SU-DHL-6 (cell line): ENCODE results near the gene SOX4.

Experiments
- H2AFZ ChIP-seq: fragments of 200-600 bp; sonication (generic); 2 replicates; pipeline ENCODE4 v1.6.1; 2014; ENCODE audit warnings: low read depth, mild to moderate bottlenecking, moderate library complexity, mixed read lengths, antibody characterized with exemption, low read length; ENCODE audit not compliant: severe bottlenecking
- H3F3A ChIP-seq: fragments of 200-600 bp; shearing (Covaris generic); 2 replicates; pipeline ENCODE4 v1.6.0; 2016; ENCODE audit warnings: antibody characterized with exemption, mild to moderate bottlenecking; ENCODE audit not compliant: insufficient read depth
- H3K27ac ChIP-seq: fragments of 200-600 bp; sonication (generic); 2 replicates; pipeline ENCODE4 v1.5.1; 2016; ENCODE audit warnings: low read depth, mild to moderate bottlenecking, low read length, moderate library complexity, mixed read lengths
- H3K27me3 ChIP-seq: fragments of 200-600 bp; sonication (generic), shearing (Covaris generic); 2 replicates; pipeline ENCODE4 v1.6.0; 2014; ENCODE audit warnings: mild to moderate bottlenecking, low read length
- H3K36me3 ChIP-seq: fragments of 200-600 bp; sonication (generic); 2 replicates; pipeline ENCODE4 v1.6.1; 2014; ENCODE audit warnings: mild to moderate bottlenecking, low read length, mixed read lengths
- H3K4me2 ChIP-seq: fragments of 300-600, 200-600 bp; shearing (Covaris generic), sonication (generic); 2 replicates; pipeline ENCODE4 v1.6.0; 2014; ENCODE audit warnings: low read length, low read depth, mild to moderate bottlenecking; ENCODE audit not compliant: poor library complexity, severe bottlenecking
- H3K4me3 ChIP-seq: fragments of 200-600 bp; sonication (generic); 2 replicates; pipeline ENCODE4 v1.5.1; 2014; ENCODE audit warnings: antibody characterized with exemption, low read length, mild to moderate bottlenecking, mixed read lengths; ENCODE audit not compliant: insufficient read depth, poor library complexity, severe bottlenecking
- H3K79me2 ChIP-seq: fragments of 200-600 bp; sonication (generic); 2 replicates; pipeline ENCODE4 v1.6.1; 2014; ENCODE audit warnings: mild to moderate bottlenecking, low read length, moderate library complexity; ENCODE audit not compliant: insufficient read depth
- H3K9ac ChIP-seq: fragments of 200-600 bp; sonication (generic); 2 replicates; pipeline ENCODE4 v1.7.0; 2014; ENCODE audit warnings: mild to moderate bottlenecking, low read length
- H3K9me2 ChIP-seq: fragments of 200-600 bp; sonication (generic); replicated peaks from 2 replicates; pipeline ENCODE4 v1.6.1; 2014; ENCODE audit warnings: low read length; ENCODE audit not compliant: insufficient read depth
- H3K9me3 ChIP-seq: fragments of 200-600 bp; sonication (generic); 2 replicates; pipeline ENCODE4 v1.6.1; 2014; ENCODE audit warnings: low read length, mixed read lengths; ENCODE audit not compliant: insufficient read depth
- H4K20me1 ChIP-seq: fragments of 200-600 bp; sonication (generic); 2 replicates; pipeline ENCODE4 v1.6.1; 2014; ENCODE audit warnings: low read depth, mild to moderate bottlenecking, antibody characterized with exemption, low read length, moderate library complexity, mixed read lengths
- EZH2phosphoT487 ChIP-seq: fragments of 200-600 bp; sonication (generic), shearing (Covaris generic); conservative IDR thresholded peaks from 2 replicates; pipeline ENCODE4 v1.6.1; 2018; ENCODE audit warnings: mild to moderate bottlenecking, antibody characterized with exemption, low read length, moderate library complexity, mixed read lengths
- TF ChIP-seq, protein P1 (sequence below): fragments of 200-600 bp; sonication (generic); IDR thresholded peaks from one replicate; pipeline ENCODE4 v1.5.1; 2017; ENCODE audit warnings: antibody characterized with exemption, mild to moderate bottlenecking, low read length, moderate library complexity; ENCODE audit not compliant: insufficient read depth, poor library complexity, severe bottlenecking

Gene SOX4

DNA sequence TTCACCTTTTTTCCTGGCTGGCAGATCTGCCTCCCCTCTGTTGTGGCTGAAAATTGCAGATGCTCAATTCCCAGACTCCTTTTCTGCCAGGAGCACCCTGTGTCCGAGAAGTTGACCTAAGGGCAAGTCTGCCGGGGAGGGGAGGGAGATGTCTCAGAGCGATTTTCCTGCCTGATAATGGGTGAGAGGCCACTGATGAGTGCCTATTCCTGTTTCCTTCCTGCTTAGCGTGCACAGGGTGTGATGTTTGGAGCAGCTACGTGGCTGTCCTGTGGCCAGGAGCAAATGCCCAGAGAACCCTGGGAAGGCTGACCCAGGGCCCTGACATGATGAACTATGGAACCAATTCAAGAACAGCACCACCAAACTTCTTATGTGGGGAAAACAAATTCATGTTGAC is 22.5 kb downstream of the SOX4 start:
- H3F3A ChIP-seq = no peaks in the 10 kb centered on the region
- H3K36me3 ChIP-seq = no peaks in the 10 kb centered on the region
- H3K79me2 ChIP-seq = no peaks in the 10 kb centered on the region
- no peak overlapping the region for H3K27ac ChIP-seq
- H3K4me3 ChIP-seq = no peak overlapping the region
- H4K20me1 ChIP-seq = no peaks in the 10 kb centered on the region
- no peaks in the 10 kb centered on the region for H3K9me2 ChIP-seq
- H3K9me3 ChIP-seq = no peaks in the 10 kb centered on the region
- no peaks in the 10 kb centered on the region for H3K27me3 ChIP-seq
- H3K9ac ChIP-seq = no peak overlapping the region
- TF ChIP-seq EZH2phosphoT487 = no peak
- TF ChIP-seq, protein P1, sequence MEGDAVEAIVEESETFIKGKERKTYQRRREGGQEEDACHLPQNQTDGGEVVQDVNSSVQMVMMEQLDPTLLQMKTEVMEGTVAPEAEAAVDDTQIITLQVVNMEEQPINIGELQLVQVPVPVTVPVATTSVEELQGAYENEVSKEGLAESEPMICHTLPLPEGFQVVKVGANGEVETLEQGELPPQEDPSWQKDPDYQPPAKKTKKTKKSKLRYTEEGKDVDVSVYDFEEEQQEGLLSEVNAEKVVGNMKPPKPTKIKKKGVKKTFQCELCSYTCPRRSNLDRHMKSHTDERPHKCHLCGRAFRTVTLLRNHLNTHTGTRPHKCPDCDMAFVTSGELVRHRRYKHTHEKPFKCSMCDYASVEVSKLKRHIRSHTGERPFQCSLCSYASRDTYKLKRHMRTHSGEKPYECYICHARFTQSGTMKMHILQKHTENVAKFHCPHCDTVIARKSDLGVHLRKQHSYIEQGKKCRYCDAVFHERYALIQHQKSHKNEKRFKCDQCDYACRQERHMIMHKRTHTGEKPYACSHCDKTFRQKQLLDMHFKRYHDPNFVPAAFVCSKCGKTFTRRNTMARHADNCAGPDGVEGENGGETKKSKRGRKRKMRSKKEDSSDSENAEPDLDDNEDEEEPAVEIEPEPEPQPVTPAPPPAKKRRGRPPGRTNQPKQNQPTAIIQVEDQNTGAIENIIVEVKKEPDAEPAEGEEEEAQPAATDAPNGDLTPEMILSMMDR = no peak
- no peak overlapping the region for H3K4me2 ChIP-seq
- no peak overlapping the region for H2AFZ ChIP-seq

DNA sequence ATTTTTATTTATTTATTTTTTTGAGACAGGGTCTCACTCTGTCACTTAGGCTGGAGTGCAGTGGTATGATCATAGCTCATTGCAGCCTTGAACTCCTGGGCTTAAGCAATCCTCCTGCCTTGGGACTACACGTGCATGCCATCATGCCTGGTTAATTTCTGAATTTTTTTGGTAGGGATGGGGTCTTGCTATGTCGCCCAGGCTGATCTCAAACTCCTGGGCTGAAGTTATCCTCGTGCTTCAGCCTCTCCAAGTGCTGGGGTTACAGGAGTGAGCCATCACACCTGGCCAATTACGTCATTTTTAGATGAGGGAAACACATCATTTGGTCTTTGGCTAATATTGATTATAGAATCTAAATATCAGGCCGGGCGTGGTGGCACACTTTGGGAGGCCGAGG is 32.1 kb downstream of the SOX4 start:
- Histone ChIP-seq H3K36me3 (no peaks in the 10 kb centered on the region), H4K20me1 (no peaks in the 10 kb centered on the region), H3K27ac (no peak overlapping the region), H3K4me2 (no peak overlapping the region), H3K9me2 (no peaks in the 10 kb centered on the region), H3K4me3 (no peak overlapping the region), H3K27me3 (no peaks in the 10 kb centered on the region), H3K9me3 (no peaks in the 10 kb centered on the region), H2AFZ (no peak overlapping the region), H3F3A (no peaks in the 10 kb centered on the region), H3K9ac (no peak overlapping the region), H3K79me2 (no peaks in the 10 kb centered on the region)
- no peak for TF ChIP-seq EZH2phosphoT487
- TF ChIP-seq, protein P1 = no peak

DNA sequence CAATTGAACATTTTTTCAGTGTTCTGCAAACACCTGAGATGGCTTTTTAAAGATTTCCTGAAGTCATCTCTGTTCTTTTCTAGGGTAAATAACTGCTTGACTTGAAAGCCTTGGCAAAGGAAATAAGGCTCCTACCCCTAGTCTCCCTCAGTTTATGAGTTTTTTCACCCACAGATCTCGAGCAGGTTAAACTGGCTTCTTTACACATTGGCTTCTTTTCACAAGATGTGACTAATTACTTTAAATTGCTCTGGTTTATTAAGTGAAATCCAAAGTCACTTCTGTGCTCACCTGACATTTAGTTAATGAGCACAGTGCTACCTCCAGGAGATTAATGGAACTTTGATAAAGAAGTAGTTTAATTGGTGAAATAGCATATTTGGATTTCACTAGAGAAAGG is 33.2 kb downstream of the SOX4 start:
- Histone ChIP-seq H3K36me3 (no peaks in the 10 kb centered on the region), H3F3A (no peaks in the 10 kb centered on the region), H2AFZ (no peak overlapping the region), H3K79me2 (no peaks in the 10 kb centered on the region), H3K9me2 (no peaks in the 10 kb centered on the region), H3K9ac (no peak overlapping the region), H3K4me3 (no peak overlapping the region), H4K20me1 (no peaks in the 10 kb centered on the region), H3K9me3 (no peaks in the 10 kb centered on the region), H3K27ac (no peak overlapping the region), H3K4me2 (no peak overlapping the region), H3K27me3 (no peaks in the 10 kb centered on the region)
- TF ChIP-seq EZH2phosphoT487 = no peak
- TF ChIP-seq, protein P1 = no peak

DNA sequence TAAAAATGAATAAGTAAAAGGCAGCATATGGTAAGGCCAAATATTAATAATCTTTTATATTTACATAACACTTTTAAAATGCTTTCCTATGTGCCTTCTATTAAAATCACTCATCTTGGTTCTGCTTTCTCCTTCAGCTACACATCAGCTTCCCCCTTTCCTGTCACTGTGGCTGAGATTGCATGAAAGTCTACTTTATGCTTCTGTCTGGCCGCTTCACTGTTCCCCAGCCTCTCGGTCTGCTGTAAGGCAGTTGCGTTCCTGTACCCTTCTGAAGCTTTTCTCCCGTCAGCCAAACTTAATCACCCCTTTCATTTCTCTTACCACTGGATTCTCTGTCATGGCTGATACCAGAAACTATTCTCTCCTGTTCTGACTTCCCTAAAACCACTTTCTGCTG is 34.6 kb downstream of the SOX4 start:
- no peak for TF ChIP-seq EZH2phosphoT487
- TF ChIP-seq, protein P1 = no peak
- no peaks in the 10 kb centered on the region for H3K36me3 ChIP-seq
- no peak overlapping the region for H3K4me3 ChIP-seq
- H3K27ac ChIP-seq = no peak overlapping the region
- H3K79me2 ChIP-seq = no peaks in the 10 kb centered on the region
- no peaks in the 10 kb centered on the region for H3K9me2 ChIP-seq
- no peaks in the 10 kb centered on the region for H3K27me3 ChIP-seq
- H4K20me1 ChIP-seq = no peaks in the 10 kb centered on the region
- no peak overlapping the region for H3K9ac ChIP-seq
- H3K9me3 ChIP-seq = no peaks in the 10 kb centered on the region
- H3F3A ChIP-seq = no peaks in the 10 kb centered on the region
- no peak overlapping the region for H3K4me2 ChIP-seq
- H2AFZ ChIP-seq = no peak overlapping the region
